ENCODE data around the gene NCS1.

Gene NCS1

GRCh38 chr9:130172161-130172857 lies at the start of gene NCS1:
Gene NCS1 (plus strand): TSS chr9:130172404. CDS start chr9:130172664, 260 bp downstream.
- no peak for TF ChIP-seq CTCF (IDR thresholded peaks at IDR 0.05; ENCODE audit: control insufficient read depth, insufficient read depth, low read depth, low read length, missing control alignments)
- peak within 1 kb of the TSS; percentile 69 for H3K4me3 ChIP-seq (ENCODE audit: control insufficient read depth, low read depth, low read length)
- no peak for DNase-seq (ENCODE audit: low read depth)

GRCh38 chr9:130122456-130122855 lies 49.7 kb upstream of the NCS1 start:
- no peak for DNase-seq (ENCODE audit: low read depth)
- TF ChIP-seq CTCF (IDR thresholded peaks at IDR 0.05; ENCODE audit: control insufficient read depth, insufficient read depth, low read depth, low read length, missing control alignments) = no peak
- H3K4me3 ChIP-seq (ENCODE audit: control insufficient read depth, low read depth, low read length) = no peak overlapping the region

GRCh38 chr9:130124085-130124860 lies 47.9 kb upstream of the NCS1 start:
- H3K4me3 ChIP-seq (ENCODE audit: control insufficient read depth, low read depth, low read length) = no peak overlapping the region
- DNase-seq (ENCODE audit: low read depth) = no peak
- no peak for TF ChIP-seq CTCF (IDR thresholded peaks at IDR 0.05; ENCODE audit: control insufficient read depth, insufficient read depth, low read depth, low read length, missing control alignments)

GRCh38 chr9:130126721-130127433 lies 45.3 kb upstream of the NCS1 start:
- DNase-seq (ENCODE audit: low read depth) = no peak
- no peak for TF ChIP-seq CTCF (IDR thresholded peaks at IDR 0.05; ENCODE audit: control insufficient read depth, insufficient read depth, low read depth, low read length, missing control alignments)
- no peak overlapping the region for H3K4me3 ChIP-seq (ENCODE audit: control insufficient read depth, low read depth, low read length)

GRCh38 chr9:130128251-130128650 lies 44.0 kb upstream of the NCS1 start:
- no peak for DNase-seq (ENCODE audit: low read depth)
- no peak for TF ChIP-seq CTCF (IDR thresholded peaks at IDR 0.05; ENCODE audit: control insufficient read depth, insufficient read depth, low read depth, low read length, missing control alignments)
- H3K4me3 ChIP-seq (ENCODE audit: control insufficient read depth, low read depth, low read length) = no peak overlapping the region

- peak; percentile 71 for DNase-seq (ENCODE audit: low read depth)
- TF ChIP-seq CTCF (IDR thresholded peaks at IDR 0.05; ENCODE audit: control insufficient read depth, insufficient read depth, low read depth, low read length, missing control alignments) = no peak
- no peak overlapping the region for H3K4me3 ChIP-seq (ENCODE audit: control insufficient read depth, low read depth, low read length)
These were observed 43.3 kb upstream of the NCS1 start for GRCh38 chr9:130128733-130129431.

Measured in AG09309 (cell line).